Mesendoderm (in vitro differentiated cells): ENCODE results near the gene RAPGEF2.

Source experiments
- DNase-seq: peaks from one replicate; pipeline ENCODE4 v3.0.0; 2013
- H2AK5ac ChIP-seq: 2 replicates; pipeline ENCODE4 v1.6.1; 2013; ENCODE audit warnings: low read length, inconsistent platforms
- H2BK120ac ChIP-seq: 2 replicates; pipeline ENCODE4 v1.6.1; 2013; ENCODE audit warnings: low read depth, mild to moderate bottlenecking, low read length, moderate library complexity, mixed read lengths
- H2BK15ac ChIP-seq: replicated peaks from 2 replicates; pipeline ENCODE4 v1.6.1; 2013; ENCODE audit warnings: low read depth, mild to moderate bottlenecking, moderate library complexity
- H2BK5ac ChIP-seq: 2 replicates; pipeline ENCODE4 v1.6.1; 2013; ENCODE audit warnings: low read length, inconsistent platforms
- H3K18ac ChIP-seq: 2 replicates; pipeline ENCODE4 v1.6.1; 2013; ENCODE audit warnings: mild to moderate bottlenecking, low read length, mixed read lengths
- H3K23ac ChIP-seq: one replicate; pipeline ENCODE4 v1.6.1; 2013; ENCODE audit warnings: low read length
- H3K27ac ChIP-seq: 2 replicates; pipeline ENCODE4 v1.5.1; 2013; ENCODE audit warnings: low read depth, mild to moderate bottlenecking, inconsistent platforms, low read length, moderate library complexity
- H3K27me3 ChIP-seq: 2 replicates; pipeline ENCODE4 v1.6.1; 2013; ENCODE audit warnings: low read length, control low read depth, mild to moderate bottlenecking, inconsistent platforms; ENCODE audit not compliant: insufficient read depth, poor library complexity
- H3K36me3 ChIP-seq: 2 replicates; pipeline ENCODE4 v1.6.1; 2013; ENCODE audit warnings: low read length, inconsistent platforms; ENCODE audit not compliant: control insufficient read depth, insufficient read depth
- H3K4ac ChIP-seq: one replicate; pipeline ENCODE4 v1.6.1; 2013; ENCODE audit warnings: low read depth, mild to moderate bottlenecking, low read length, moderate library complexity
- H3K4me1 ChIP-seq: 2 replicates; pipeline ENCODE4 v1.6.1; 2013; ENCODE audit warnings: low read depth, low read length, inconsistent platforms; ENCODE audit not compliant: control insufficient read depth
- H3K4me2 ChIP-seq: 2 replicates; pipeline ENCODE4 v1.6.1; 2013; ENCODE audit warnings: low read length
- H3K4me3 ChIP-seq: 2 replicates; pipeline ENCODE4 v1.5.1; 2013; ENCODE audit warnings: mild to moderate bottlenecking, low read length
- H3K56ac ChIP-seq: one replicate; pipeline ENCODE4 v1.6.1; 2013; ENCODE audit warnings: low read length
- H3K79me1 ChIP-seq: 2 replicates; pipeline ENCODE4 v1.6.1; 2013; ENCODE audit warnings: low read length, inconsistent platforms
- H3K79me2 ChIP-seq: 2 replicates; pipeline ENCODE4 v1.6.1; 2013; ENCODE audit warnings: mild to moderate bottlenecking, low read length; ENCODE audit not compliant: control insufficient read depth, insufficient read depth
- H3K9ac ChIP-seq: 2 replicates; pipeline ENCODE4 v1.6.1; 2013; ENCODE audit warnings: low read length, inconsistent platforms
- H4K5ac ChIP-seq: one replicate; pipeline ENCODE4 v1.6.1; 2013; ENCODE audit warnings: low read length
- H4K8ac ChIP-seq: one replicate; pipeline ENCODE4 v1.6.1; 2013; ENCODE audit warnings: low read depth, mild to moderate bottlenecking, control low read depth, low read length, moderate library complexity
- WGBS: extraction: QIAGEN DNeasy Blood & Tissue Kit; methylation state at CpG from one replicate; pipeline ENCODE4 v1.1.7; 2013; ENCODE audit warnings: low lambda C conversion rate, missing lambda C conversion rate; ENCODE audit not compliant: insufficient coverage; ENCODE audit errors: extremely low coverage; 5-methylcytosine and 5-hydroxymethylcytosine counted together

RAPGEF2 gene

GRCh38 chr4:159384632-159385031 lies 281.8 kb downstream of the RAPGEF2 start:
- Histone ChIP-seq H3K4me2 (no peak overlapping the region), H3K4ac (no peak overlapping the region), H3K36me3 (no peaks in the 10 kb centered on the region), H2BK5ac (no peak overlapping the region), H3K56ac (no peak overlapping the region), H3K79me1 (no peaks in the 10 kb centered on the region), H3K27me3 (no peaks in the 10 kb centered on the region), H2BK15ac (no peak overlapping the region), H3K18ac (no peak overlapping the region), H3K4me1 (peaks cover 7% of the 10 kb centered on the region), H3K79me2 (no peaks in the 10 kb centered on the region), H3K9ac (no peak overlapping the region), H2AK5ac (no peak overlapping the region), H4K8ac (no peak overlapping the region), H3K4me3 (no peak overlapping the region), H3K27ac (no peak overlapping the region), H2BK120ac (no peak overlapping the region), H4K5ac (no peak overlapping the region), H3K23ac (no peak overlapping the region)
- no peak for DNase-seq

GRCh38 chr4:159386620-159387019 lies 283.7 kb downstream of the RAPGEF2 start:
- no peak overlapping the region for H3K18ac ChIP-seq
- no CpG with 5 or more reads among the region's 1 CpG for WGBS
- peaks cover 7% of the 10 kb centered on the region for H3K4me1 ChIP-seq
- H3K9ac ChIP-seq: no peak overlapping the region
- no peak overlapping the region for H3K4ac ChIP-seq
- H2AK5ac ChIP-seq: no peak overlapping the region
- H3K27ac ChIP-seq: no peak overlapping the region
- no peak overlapping the region for H3K23ac ChIP-seq
- H3K27me3 ChIP-seq: no peaks in the 10 kb centered on the region
- H3K79me2 ChIP-seq: no peaks in the 10 kb centered on the region
- H2BK5ac ChIP-seq: no peak overlapping the region
- no peak overlapping the region for H2BK120ac ChIP-seq
- no peaks in the 10 kb centered on the region for H3K36me3 ChIP-seq
- no peak overlapping the region for H2BK15ac ChIP-seq
- H3K4me2 ChIP-seq: no peak overlapping the region
- H3K4me3 ChIP-seq: no peak overlapping the region
- no peak overlapping the region for H4K8ac ChIP-seq
- H3K79me1 ChIP-seq: no peaks in the 10 kb centered on the region
- no peak overlapping the region for H3K56ac ChIP-seq
- DNase-seq: no peak
- H4K5ac ChIP-seq: no peak overlapping the region

GRCh38 chr4:159389756-159390155 lies 286.9 kb downstream of the RAPGEF2 start:
- Histone ChIP-seq H2BK15ac (no peak overlapping the region), H3K36me3 (no peaks in the 10 kb centered on the region), H3K4me1 (no peaks in the 10 kb centered on the region), H3K9ac (no peak overlapping the region), H3K79me2 (no peaks in the 10 kb centered on the region), H3K18ac (no peak overlapping the region), H2BK120ac (no peak overlapping the region), H3K4me2 (no peak overlapping the region), H3K27ac (no peak overlapping the region), H3K23ac (no peak overlapping the region), H2AK5ac (no peak overlapping the region), H3K27me3 (no peaks in the 10 kb centered on the region), H2BK5ac (no peak overlapping the region), H4K5ac (no peak overlapping the region), H4K8ac (no peak overlapping the region), H3K56ac (no peak overlapping the region), H3K4me3 (no peak overlapping the region), H3K79me1 (no peaks in the 10 kb centered on the region), H3K4ac (no peak overlapping the region)
- no CpG with 5 or more reads among the region's 23 CpGs for WGBS
- no peak for DNase-seq

- H3K79me1 ChIP-seq: no peaks in the 10 kb centered on the region
Observed at GRCh38 chr4:159390648-159391047, 287.8 kb downstream of the RAPGEF2 start.

GRCh38 chr4:159395693-159396092 lies 292.8 kb downstream of the RAPGEF2 start:
- H3K4ac ChIP-seq: no peak overlapping the region
- H2BK120ac ChIP-seq: no peak overlapping the region
- H3K4me2 ChIP-seq: no peak overlapping the region
- H3K36me3 ChIP-seq: no peaks in the 10 kb centered on the region
- no peak overlapping the region for H3K4me3 ChIP-seq
- H3K79me2 ChIP-seq: no peaks in the 10 kb centered on the region
- H3K4me1 ChIP-seq: no peaks in the 10 kb centered on the region
- H3K9ac ChIP-seq: no peak overlapping the region
- no peak overlapping the region for H3K56ac ChIP-seq
- H2BK15ac ChIP-seq: no peak overlapping the region
- DNase-seq: no peak
- no peak overlapping the region for H2AK5ac ChIP-seq
- no peak overlapping the region for H3K27ac ChIP-seq
- no peak overlapping the region for H3K18ac ChIP-seq
- WGBS: no CpG with 5 or more reads among the region's 2 CpGs
- H4K8ac ChIP-seq: no peak overlapping the region
- H2BK5ac ChIP-seq: no peak overlapping the region
- H4K5ac ChIP-seq: no peak overlapping the region
- H3K79me1 ChIP-seq: no peaks in the 10 kb centered on the region
- H3K27me3 ChIP-seq: no peaks in the 10 kb centered on the region
- H3K23ac ChIP-seq: no peak overlapping the region

More at GRCh38 chr4:159390648-159391047, 287.8 kb downstream of the RAPGEF2 start:
- no peak overlapping the region for H2BK120ac ChIP-seq
- no peak for DNase-seq
- no CpG with 5 or more reads among the region's 12 CpGs for WGBS
- H4K5ac ChIP-seq: no peak overlapping the region
- H4K8ac ChIP-seq: no peak overlapping the region
- no peaks in the 10 kb centered on the region for H3K79me2 ChIP-seq
- H3K36me3 ChIP-seq: no peaks in the 10 kb centered on the region
- H2BK5ac ChIP-seq: no peak overlapping the region
- no peak overlapping the region for H3K27ac ChIP-seq
- H3K27me3 ChIP-seq: no peaks in the 10 kb centered on the region
- H3K4me3 ChIP-seq: no peak overlapping the region
- H3K9ac ChIP-seq: no peak overlapping the region
- H2BK15ac ChIP-seq: no peak overlapping the region
- H3K4me1 ChIP-seq: no peaks in the 10 kb centered on the region
- no peak overlapping the region for H3K56ac ChIP-seq
- H3K23ac ChIP-seq: no peak overlapping the region
- no peak overlapping the region for H2AK5ac ChIP-seq
- H3K4me2 ChIP-seq: no peak overlapping the region
- H3K18ac ChIP-seq: no peak overlapping the region
- H3K4ac ChIP-seq: no peak overlapping the region

- no CpG with 5 or more reads among the region's 3 CpGs for WGBS
- Histone ChIP-seq H3K27me3 (no peaks in the 10 kb centered on the region), H2BK5ac (no peak overlapping the region), H4K5ac (no peak overlapping the region), H2BK15ac (no peak overlapping the region), H3K36me3 (no peaks in the 10 kb centered on the region), H3K79me2 (no peaks in the 10 kb centered on the region), H3K4ac (no peak overlapping the region), H2AK5ac (no peak overlapping the region), H4K8ac (no peak overlapping the region), H3K23ac (no peak overlapping the region), H3K4me3 (no peak overlapping the region), H2BK120ac (no peak overlapping the region), H3K4me2 (no peak overlapping the region), H3K56ac (no peak overlapping the region), H3K27ac (no peak overlapping the region), H3K9ac (no peak overlapping the region), H3K18ac (no peak overlapping the region), H3K79me1 (no peaks in the 10 kb centered on the region), H3K4me1 (no peaks in the 10 kb centered on the region)
- no peak for DNase-seq
Observed at GRCh38 chr4:159396151-159396550, 293.3 kb downstream of the RAPGEF2 start.
